Eye (tissue), 1 donor: ENCODE data around the gene FAM83C.
A peak's percentile ranks its signal among the peaks of the same experiment; 100 is the strongest.

Source experiments
- DNase-seq: peaks from one replicate; pipeline ENCODE4 v3.0.0-alpha.2; 2015

Gene FAM83C

DNA sequence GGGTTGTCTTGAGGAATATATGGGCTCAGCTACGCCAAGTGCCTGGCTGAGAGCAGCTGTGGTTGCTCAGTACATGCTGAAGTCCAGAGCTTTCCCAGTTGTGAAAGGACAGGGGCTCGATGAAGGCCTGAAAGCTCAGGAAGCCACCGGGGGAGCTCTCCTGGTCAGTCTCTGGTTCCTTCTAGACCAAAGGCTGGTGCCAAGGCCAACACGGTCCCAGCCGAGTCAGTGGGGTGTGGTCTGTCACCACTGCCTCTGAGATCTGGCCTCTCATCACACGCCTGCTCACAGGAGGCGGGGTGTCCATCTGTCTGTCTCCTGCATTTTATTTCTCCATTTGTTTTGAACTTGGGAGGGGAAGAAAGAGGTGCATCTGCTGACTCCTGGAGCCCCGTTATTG is 4.9 kb upstream of the FAM83C start:
- no peak for DNase-seq

DNA sequence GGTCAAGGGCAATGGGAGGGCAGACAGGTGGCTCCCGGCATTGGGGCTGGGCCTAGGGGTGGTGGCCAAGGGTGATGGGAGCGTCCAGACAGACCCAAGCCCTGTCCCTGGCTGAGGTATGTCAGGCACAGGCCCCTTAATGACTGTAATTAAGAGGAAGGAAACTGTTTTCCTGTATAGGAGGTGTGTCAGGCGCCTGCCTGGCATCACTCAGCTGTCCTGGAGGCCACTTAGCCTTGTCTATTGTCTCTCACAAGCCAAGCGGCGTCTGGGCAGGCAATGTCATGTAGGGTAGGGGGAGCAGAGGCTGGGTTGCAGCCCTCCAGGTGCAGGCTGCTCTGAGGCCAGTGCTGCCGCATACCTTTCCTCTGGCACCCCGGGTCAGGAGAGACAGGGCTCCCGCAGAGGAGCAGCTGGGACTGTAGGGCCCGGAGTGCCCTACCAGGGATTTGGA is 3.9 kb upstream of the FAM83C start:
- DNase-seq: no peak

- no peak for DNase-seq
Measured at GRCh38 chr20:35295674-35296073, 3.4 kb upstream of the FAM83C start.

DNA sequence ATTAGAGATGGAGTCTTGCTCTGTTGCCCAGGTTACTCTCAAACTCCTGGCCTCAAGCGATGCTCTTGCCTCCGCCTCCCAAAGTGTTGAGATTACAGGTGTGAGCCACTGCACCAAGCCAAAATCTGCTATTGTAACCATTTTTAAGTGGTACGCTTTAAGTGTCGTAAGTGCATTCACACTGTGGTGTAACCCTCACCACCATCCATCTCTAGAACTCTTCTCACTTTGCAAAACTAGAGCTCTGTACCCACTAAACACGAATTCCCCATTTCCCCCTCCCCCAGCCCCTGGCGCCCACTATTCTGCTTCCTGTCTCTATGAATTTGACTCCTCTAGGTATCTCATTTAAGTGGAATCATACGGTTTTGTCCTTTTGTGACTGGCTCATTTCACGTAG is 2.8 kb upstream of the FAM83C start:
- no peak for DNase-seq

- no peak for DNase-seq
Measured at GRCh38 chr20:35294293-35294685, 2.1 kb upstream of the FAM83C start.

- DNase-seq: no peak
Measured at GRCh38 chr20:35293303-35294292, 1.4 kb upstream of the FAM83C start.

GRCh38 chr20:35292504-35293285 is 470 bp upstream of the FAM83C start:
- no peak for DNase-seq

DNA sequence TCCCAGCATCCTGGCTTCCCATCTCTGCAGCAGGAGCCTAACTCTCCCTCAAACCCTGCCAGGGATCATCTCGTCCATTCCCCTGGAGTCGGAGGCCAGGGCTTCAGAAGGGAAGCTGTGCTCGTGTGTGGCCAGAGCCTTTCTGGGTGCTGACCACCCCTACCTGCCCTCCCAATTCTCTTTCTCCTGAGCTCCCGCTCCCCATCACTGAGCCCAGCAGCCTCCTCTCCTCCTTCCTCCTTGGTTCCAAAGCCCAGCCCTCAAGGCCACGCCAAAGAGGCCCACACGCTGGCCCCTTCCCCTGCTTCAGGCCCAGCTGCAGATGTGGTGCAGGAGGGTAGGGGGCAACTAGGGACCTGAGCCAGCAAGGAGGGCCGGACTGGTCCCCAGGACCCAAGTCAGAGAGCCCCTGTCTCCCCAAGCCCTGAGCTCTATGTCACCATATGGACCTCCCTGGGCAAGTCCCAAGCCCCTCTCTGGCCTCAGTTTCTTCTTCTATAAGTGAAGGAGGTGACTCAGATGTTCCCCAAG is 1.3 kb downstream of the FAM83C start:
- DNase-seq: no peak

DNA sequence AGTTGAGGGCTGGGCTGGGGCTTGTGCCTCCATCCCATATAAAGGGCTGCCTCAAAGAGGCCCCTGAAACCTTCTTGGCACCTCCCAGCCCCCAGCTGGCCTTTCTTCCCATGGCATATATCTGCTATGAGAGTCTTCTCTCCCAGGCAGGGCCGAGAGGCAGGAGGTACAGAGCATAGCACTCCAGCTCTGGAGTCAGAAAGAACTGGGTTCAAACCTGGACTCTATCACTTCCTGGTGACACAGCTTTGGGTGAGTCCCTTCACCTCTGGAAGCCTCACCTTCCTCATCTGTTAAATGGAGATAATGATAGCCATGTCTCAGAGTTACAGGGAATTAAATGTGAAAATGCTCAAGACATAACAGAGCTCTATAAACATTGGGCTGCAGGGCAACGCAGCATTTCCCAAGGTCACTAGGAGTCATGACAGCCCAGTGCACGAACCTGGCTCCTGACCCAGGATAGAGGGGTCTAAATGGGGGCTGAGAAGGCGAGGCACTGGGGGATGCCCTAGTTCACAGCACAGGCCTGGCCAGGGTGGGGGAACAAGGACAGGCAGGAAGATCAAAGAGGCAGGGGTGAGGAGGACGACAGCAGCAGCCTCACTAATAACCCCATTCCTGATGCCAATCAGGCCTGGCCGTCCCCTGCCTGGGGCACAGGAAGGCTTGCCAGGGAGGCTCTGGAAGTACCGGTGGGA is 1.9 kb downstream of the FAM83C start:
- DNase-seq: no peak

DNA sequence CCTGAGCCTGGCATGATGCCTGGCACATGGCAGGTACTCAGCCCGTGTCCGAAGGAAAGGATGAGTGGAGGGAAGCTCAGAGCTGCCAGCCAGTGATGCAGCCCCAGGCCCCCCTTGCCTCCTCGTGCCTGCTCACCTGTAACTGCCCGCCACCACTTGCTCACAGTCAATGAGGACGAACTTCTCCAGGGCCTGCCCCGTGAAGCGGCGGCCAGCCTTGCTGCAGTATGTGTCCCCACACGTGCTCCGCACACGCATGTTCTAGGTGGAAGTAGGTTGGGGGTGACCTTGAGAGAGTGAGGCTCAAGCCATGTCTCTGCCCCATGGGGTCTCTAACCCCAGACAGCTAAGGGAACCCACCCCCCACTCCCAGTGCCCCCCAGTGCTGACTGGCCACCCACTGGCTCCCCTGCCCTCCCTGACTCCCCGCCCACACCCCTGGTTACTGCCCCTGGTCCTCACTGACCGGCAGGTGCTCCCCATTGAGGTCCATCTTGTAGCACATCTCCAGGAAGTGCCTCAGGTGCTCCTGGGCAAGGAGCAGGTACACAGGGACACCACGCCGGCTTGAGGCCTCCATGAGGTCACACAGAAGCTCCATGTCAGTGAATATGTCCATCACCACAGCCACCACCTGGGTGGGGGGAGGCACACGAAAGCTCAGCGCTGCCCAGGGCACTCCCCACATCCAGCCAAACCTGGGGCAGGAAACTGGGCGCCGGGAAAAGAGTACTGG is 3.7 kb downstream of the FAM83C start:
- no peak for DNase-seq

- no peak for DNase-seq
Measured at GRCh38 chr20:35287509-35288324, 4.5 kb downstream of the FAM83C start.

DNA sequence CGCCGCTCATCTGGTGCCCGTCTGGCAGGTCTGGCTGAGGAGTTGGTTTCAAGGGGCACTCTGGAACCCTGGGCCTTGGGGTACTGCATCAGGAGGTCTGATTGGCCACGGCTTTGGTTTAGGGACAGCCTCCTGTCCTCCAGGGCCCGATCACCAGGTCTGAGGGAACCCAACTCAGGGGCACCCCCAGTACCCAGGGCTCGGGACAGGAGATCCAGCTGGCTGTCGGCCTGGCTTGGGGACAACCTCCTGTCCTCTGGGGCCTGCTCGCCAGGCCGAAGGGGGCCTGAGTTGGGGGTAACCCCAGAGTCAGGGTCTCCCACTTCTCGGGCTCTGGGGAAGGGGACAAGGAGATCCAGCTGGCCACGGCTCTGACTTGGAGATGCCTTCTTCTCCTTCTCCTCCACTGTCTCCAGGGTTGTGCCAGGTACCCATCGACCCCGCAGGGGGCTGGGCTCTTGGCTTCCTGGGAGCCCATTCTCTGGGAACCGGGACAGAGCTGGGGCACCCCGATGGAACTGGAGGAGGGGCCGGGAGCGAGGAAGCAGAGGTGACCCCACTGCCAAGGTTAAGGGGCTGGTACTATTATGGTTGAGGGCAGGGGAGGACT is 5.2 kb downstream of the FAM83C start:
- DNase-seq: no peak

DNA sequence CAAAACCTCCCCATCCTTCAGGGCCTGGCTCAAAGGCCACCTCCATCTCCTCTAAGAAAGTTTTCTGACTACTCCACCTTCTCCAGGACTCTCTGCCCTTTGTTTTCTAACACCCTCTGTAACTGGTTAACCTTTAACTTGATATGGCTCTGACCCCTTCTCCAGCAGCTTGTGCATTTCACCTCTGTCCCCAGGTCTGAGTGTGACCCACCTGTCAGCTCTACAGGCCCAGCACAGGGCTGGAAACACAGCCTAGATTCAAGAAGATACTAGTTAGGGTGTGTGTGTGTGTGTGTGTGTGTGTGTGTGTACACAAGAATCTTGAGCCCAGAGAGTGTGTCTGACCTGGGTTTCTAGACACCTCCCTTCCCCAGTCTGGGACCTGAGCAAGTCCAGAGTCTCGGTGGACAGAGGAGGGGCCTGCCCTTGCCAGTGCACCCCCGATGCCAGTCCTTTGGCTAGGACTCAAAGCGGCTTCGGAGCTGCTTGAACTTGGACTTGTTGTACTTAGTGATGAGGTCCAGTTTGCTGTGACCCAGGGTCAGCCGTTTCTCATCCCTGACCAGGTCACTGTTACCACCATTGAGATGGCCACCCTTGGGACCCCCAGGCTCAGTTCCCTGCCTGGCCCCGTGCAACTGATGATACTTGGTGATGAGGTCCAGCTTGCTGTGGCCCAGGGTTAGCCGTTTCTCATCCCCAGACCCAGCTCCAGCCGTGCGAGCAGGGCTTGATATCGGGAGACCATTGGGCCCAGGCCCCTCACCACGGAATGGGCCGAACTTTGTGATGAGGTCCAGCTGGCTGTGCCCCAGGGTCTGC is 5.9 kb downstream of the FAM83C start:
- no peak for DNase-seq

GRCh38 chr20:35285806-35286076 is 6.5 kb downstream of the FAM83C start:
- no peak for DNase-seq

- DNase-seq: no peak
Measured at GRCh38 chr20:35284992-35285805, 7.0 kb downstream of the FAM83C start.

DNA sequence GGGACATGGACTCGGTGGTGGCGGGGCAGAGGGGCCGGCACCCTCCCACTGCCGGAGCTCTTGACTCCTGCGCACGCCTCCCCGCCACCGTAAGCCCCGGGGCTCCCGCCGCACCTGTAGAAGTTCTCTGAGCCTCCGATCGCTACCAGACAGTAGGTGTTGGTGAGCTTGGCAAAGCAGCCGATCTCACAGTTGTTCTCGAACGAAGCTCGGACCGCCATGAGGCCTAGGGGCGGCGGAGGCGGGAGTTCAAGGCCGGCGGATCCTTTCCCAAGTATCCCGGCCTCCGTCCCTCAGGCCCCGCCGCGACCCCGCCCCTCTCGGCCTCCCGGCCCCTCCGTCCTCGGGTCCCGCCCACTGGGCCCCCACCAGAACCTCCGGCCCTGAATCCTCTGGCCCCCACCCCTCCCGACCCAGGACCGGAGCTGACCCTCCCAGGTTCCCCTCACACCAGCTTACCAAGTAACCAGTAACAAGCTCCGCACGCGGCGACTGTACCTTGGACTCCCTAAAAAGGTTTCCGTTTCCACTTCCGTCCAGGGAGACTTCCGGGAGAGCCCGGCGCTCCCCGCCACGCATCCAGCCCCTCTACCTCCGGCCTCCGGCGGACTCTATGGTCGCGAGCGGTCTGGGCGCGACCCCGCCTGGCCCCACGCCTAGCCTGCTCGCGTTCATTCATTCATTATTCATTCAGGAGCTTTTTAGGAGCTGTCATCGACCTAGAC is 7.8 kb downstream of the FAM83C start, which contains the start of gene EIF6:
TSS of gene EIF6 (minus strand) at position 506 of the 725 bp plus-strand sequence. CDS start at position 221, 285 bp downstream.
- peak; percentile 94 for DNase-seq

DNA sequence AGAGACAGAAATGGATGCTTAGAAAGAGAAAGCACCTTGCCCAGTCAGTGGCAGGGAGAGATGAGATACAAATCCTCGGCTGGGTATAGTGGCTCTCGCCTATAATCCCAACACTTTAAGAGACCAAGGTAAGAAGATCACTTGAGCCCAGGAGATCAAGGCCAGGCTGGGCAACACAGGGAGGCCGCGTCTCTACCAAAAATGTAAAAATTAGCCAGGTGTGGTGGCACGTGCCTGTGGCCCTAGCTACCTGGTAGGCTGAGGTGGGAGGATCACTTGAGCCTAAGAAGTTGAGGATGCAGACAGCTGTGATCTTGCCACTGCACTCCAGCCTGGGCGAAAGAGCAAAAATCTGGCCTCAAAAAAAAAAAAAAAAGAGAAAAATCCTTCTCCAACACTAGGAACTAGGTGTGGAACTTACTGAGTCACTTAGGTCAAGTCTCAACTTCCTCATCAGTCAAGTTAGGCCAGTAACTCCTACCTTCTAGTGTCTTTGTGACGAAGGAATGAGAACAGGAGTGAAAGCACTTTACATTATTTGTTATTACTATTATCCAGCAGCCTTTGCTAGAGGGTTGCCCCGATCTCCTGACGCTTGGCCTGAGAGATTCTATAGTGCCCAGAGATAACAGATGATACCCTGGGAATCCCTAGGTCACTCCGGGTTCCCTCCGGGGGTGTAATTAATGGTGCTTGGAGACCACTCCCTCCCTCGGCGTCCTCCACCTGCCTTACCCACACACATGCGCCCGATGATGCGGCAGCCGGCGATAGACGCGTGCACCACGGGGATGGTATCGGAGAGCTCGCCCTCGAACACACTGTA is 8.6 kb downstream of the FAM83C start:
- DNase-seq: no peak
